HG03439 (cell line): Measurements from ENCODE around the gene IL27RA.

ENCODE experiments used
- ATAC-seq: cut with Tn5 transposase; IDR thresholded peaks from one replicate; pipeline ENCODE4 v1.9.1; 2021; ENCODE audit warnings: mild to moderate bottlenecking, moderate library complexity; ENCODE audit not compliant: unreplicated experiment

IL27RA gene

GRCh38 chr19:14082675-14082960 is 51.1 kb downstream of the IL27RA start:
- no peak for ATAC-seq

- ATAC-seq = no peak
Observed at GRCh38 chr19:14085309-14085995, 53.9 kb downstream of the IL27RA start, which contains the start of gene C19orf67. Gene C19orf67 (minus strand): TSS chr19:14085783. CDS start chr19:14085627, 156 bp downstream.

- no peak for ATAC-seq
Observed at GRCh38 chr19:14086098-14086497, 54.5 kb downstream of the IL27RA start.

- ATAC-seq = no peak
Observed at GRCh38 chr19:14088634-14089411, 57.3 kb downstream of the IL27RA start.

- no peak for ATAC-seq
Observed at GRCh38 chr19:14089412-14089661, 57.8 kb downstream of the IL27RA start.

GRCh38 chr19:14089662-14090508 is 58.3 kb downstream of the IL27RA start:
- ATAC-seq = peak; percentile 11

- ATAC-seq = peak; percentile 32
Observed at GRCh38 chr19:14090509-14091080, 59.0 kb downstream of the IL27RA start, which contains the start of gene SAMD1. Gene SAMD1 (minus strand): TSS chr19:14090751.

GRCh38 chr19:14091081-14091812 is 59.7 kb downstream of the IL27RA start:
- ATAC-seq = peak; percentile 54

- ATAC-seq = peak; percentile 4
Observed at GRCh38 chr19:14091813-14092462, 60.4 kb downstream of the IL27RA start.

- ATAC-seq = no peak
Observed at GRCh38 chr19:14093117-14093823, 61.7 kb downstream of the IL27RA start.

- ATAC-seq = no peak
Observed at GRCh38 chr19:14094854-14095253, 63.3 kb downstream of the IL27RA start.

GRCh38 chr19:14096272-14096992 is 64.9 kb downstream of the IL27RA start:
- ATAC-seq = no peak

GRCh38 chr19:14097532-14098151 is 66.1 kb downstream of the IL27RA start:
- no peak for ATAC-seq

- no peak for ATAC-seq
Observed at GRCh38 chr19:14101003-14101545, 69.5 kb downstream of the IL27RA start.

- ATAC-seq = no peak
Observed at GRCh38 chr19:14102102-14102696, 70.6 kb downstream of the IL27RA start.

- ATAC-seq = no peak
Observed at GRCh38 chr19:14102756-14103155, 71.2 kb downstream of the IL27RA start.
